Measurements from ENCODE around the gene CALHM2. TPM values are rescaled to one million over a fixed set of nuclear protein-coding genes. Genes with fewer than 3 reads are reported as not detected.

Gene CALHM2
- polyA plus RNA-seq, 1 donor (not counting 4 experiments of a cell fraction or from before 2014, with no cell fraction given) = 0.92 TPM

GRCh38 chr10:103481974-103482531 is 29.9 kb upstream of the CALHM2 start:
- Histone ChIP-seq H2AFZ (ENCODE audit: control insufficient read depth, low read length) (no peak overlapping the region), H3K4me2 (ENCODE audit: control insufficient read depth, extremely low read depth, insufficient read depth, low read depth, low read length) (no peak overlapping the region), H3K9me1 (ENCODE audit: control insufficient read depth, extremely low read depth, insufficient read depth, low read length) (no peaks in the 10 kb centered on the region), H3K4me1 (ENCODE audit: control insufficient read depth, extremely low read depth, insufficient read depth, low read length) (peaks cover 8% of the 10 kb centered on the region), H3K79me2 (ENCODE audit: control insufficient read depth, insufficient read depth, low read length) (no peaks in the 10 kb centered on the region), H3K27ac (ENCODE audit: control insufficient read depth, insufficient read depth, low read length) (no peak overlapping the region), H3K27me3 (ENCODE audit: control insufficient read depth, extremely low read depth, insufficient read depth, low read length) (no peaks in the 10 kb centered on the region), H3K4me3 (ENCODE audit: control insufficient read depth in 2 of 3, extremely low read depth in 1 of 3, insufficient read depth in 2 of 3, low read depth in 1 of 3, low read length in 3 of 3) (no peak overlapping the region), H3K9ac (ENCODE audit: control insufficient read depth, extremely low read depth, insufficient read depth, low read length) (no peak overlapping the region), H3K9me3 (ENCODE audit: control insufficient read depth, low read depth, low read length) (no peaks in the 10 kb centered on the region), H3K36me3 (ENCODE audit: control insufficient read depth in 2 of 2, extremely low read depth in 1 of 2, insufficient read depth in 2 of 2, low read length in 2 of 2) (no peaks in the 10 kb centered on the region), H4K20me1 (ENCODE audit: control insufficient read depth, extremely low read depth, insufficient read depth, low read length) (no peaks in the 10 kb centered on the region)
- DNase-seq (ENCODE audit: low read depth, low spot score) (no peak), FAIRE-seq (peak; percentile 68)
- dilution Hi-C loops (cut with MboI; ENCODE audit: extremely low pct_ligation_motif_present, low sequenced_read_pairs) = no loop called here
- TF ChIP-seq EZH2 (IDR thresholded peaks at IDR 0.05; ENCODE audit: low read length) = no peak
- TF ChIP-seq, protein P1, sequence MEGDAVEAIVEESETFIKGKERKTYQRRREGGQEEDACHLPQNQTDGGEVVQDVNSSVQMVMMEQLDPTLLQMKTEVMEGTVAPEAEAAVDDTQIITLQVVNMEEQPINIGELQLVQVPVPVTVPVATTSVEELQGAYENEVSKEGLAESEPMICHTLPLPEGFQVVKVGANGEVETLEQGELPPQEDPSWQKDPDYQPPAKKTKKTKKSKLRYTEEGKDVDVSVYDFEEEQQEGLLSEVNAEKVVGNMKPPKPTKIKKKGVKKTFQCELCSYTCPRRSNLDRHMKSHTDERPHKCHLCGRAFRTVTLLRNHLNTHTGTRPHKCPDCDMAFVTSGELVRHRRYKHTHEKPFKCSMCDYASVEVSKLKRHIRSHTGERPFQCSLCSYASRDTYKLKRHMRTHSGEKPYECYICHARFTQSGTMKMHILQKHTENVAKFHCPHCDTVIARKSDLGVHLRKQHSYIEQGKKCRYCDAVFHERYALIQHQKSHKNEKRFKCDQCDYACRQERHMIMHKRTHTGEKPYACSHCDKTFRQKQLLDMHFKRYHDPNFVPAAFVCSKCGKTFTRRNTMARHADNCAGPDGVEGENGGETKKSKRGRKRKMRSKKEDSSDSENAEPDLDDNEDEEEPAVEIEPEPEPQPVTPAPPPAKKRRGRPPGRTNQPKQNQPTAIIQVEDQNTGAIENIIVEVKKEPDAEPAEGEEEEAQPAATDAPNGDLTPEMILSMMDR (optimal IDR thresholded peaks at IDR 0.05 in 1 of 3, IDR thresholded peaks at IDR 0.05 in 1 of 3, conservative IDR thresholded peaks at IDR 0.05 in 1 of 3; ENCODE audit: extremely low read depth in 1 of 3, insufficient read depth in 2 of 3, low read length in 3 of 3) = peak; percentile 52 to 66 (median 65)

DNA sequence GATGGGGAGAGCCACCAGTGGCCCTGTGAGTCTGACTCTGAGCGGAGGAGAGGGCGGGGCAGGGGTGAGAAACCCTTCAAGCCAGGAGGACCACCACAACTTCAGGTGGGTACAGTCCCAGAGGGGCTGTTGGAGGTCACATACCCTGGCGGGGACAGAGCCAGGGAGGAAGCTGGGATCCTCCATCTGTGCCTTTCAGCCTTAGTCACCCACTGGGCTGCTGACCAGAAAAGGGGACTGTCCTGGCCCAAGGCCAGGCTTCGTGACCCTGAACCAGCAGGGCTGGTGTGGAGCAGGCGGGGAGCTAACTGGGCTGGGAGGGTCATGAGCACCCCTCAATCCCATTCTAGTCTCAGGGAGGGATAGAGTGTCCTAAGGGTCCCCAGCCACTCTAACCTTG is 28.4 kb upstream of the CALHM2 start:
- Histone ChIP-seq H3K4me2 (ENCODE audit: control insufficient read depth, extremely low read depth, insufficient read depth, low read depth, low read length) (no peak overlapping the region), H3K4me1 (ENCODE audit: control insufficient read depth, extremely low read depth, insufficient read depth, low read length) (peaks cover 8% of the 10 kb centered on the region), H3K27ac (ENCODE audit: control insufficient read depth, insufficient read depth, low read length) (no peak overlapping the region), H3K9ac (ENCODE audit: control insufficient read depth, extremely low read depth, insufficient read depth, low read length) (no peak overlapping the region), H3K27me3 (ENCODE audit: control insufficient read depth, extremely low read depth, insufficient read depth, low read length) (no peaks in the 10 kb centered on the region), H3K9me1 (ENCODE audit: control insufficient read depth, extremely low read depth, insufficient read depth, low read length) (no peaks in the 10 kb centered on the region), H3K9me3 (ENCODE audit: control insufficient read depth, low read depth, low read length) (no peaks in the 10 kb centered on the region), H3K36me3 (ENCODE audit: control insufficient read depth in 2 of 2, extremely low read depth in 1 of 2, insufficient read depth in 2 of 2, low read length in 2 of 2) (no peaks in the 10 kb centered on the region), H4K20me1 (ENCODE audit: control insufficient read depth, extremely low read depth, insufficient read depth, low read length) (no peaks in the 10 kb centered on the region), H3K79me2 (ENCODE audit: control insufficient read depth, insufficient read depth, low read length) (no peaks in the 10 kb centered on the region), H3K4me3 (ENCODE audit: control insufficient read depth in 2 of 3, extremely low read depth in 1 of 3, insufficient read depth in 2 of 3, low read depth in 1 of 3, low read length in 3 of 3) (no peak overlapping the region), H2AFZ (ENCODE audit: control insufficient read depth, low read length) (no peak overlapping the region)
- DNase-seq (ENCODE audit: low read depth, low spot score) (no peak), FAIRE-seq (no peak)
- dilution Hi-C loops (cut with MboI; ENCODE audit: extremely low pct_ligation_motif_present, low sequenced_read_pairs) = no loop called here
- TF ChIP-seq, protein P1 (optimal IDR thresholded peaks at IDR 0.05 in 1 of 3, IDR thresholded peaks at IDR 0.05 in 1 of 3, conservative IDR thresholded peaks at IDR 0.05 in 1 of 3; ENCODE audit: extremely low read depth in 1 of 3, insufficient read depth in 2 of 3, low read length in 3 of 3) = no peak
- no peak for TF ChIP-seq EZH2 (IDR thresholded peaks at IDR 0.05; ENCODE audit: low read length)

All from keratinocyte (primary cell).